Muscle of back (tissue), 11 donors: ENCODE results near the gene GPR37. TPM values are rescaled to one million over a fixed set of nuclear protein-coding genes. Genes with fewer than 3 reads are reported as not detected.

Source experiments
- DNase-seq, 3 donors: peaks; one replicate each; pipeline versions ENCODE4 v3.0.0 to v3.0.0-alpha.2; 2013
- polyA plus RNA-seq, 10 donors: library from polyadenylated mRNA; unstranded; fragments of 120-200 nt; gene quantifications; one replicate each; pipeline ENCODE4 v1.2.1, GENCODE V29; 2013; ENCODE audit not compliant: insufficient read length in 10 of 10

Gene GPR37
- polyA plus RNA-seq, 10 donors: 8.2 to 36.4 (median 22.0) TPM

DNA sequence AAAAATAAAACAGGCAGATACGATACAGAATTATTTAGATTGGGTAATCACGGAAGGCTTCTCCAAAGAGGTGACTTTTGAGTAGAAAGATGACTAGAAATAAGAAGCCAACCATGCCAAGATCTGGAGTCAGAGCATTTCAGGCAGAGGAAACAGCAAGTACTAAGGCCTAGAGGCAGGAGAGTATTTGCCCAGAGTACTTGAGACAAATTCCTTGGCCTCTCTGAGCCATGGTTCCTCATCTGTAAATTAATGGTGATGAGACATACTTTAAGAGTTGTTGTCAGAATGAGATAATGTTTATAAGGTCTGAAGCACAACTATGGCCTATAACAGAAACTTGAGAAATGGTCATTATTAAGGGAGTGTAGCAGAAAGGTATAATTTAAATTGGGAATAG is 15.8 kb upstream of the GPR37 start:
- DNase-seq: no peak

- no peak for DNase-seq
These were observed 15.0 kb upstream of the GPR37 start for GRCh38 chr7:124780608-124781007.

DNA sequence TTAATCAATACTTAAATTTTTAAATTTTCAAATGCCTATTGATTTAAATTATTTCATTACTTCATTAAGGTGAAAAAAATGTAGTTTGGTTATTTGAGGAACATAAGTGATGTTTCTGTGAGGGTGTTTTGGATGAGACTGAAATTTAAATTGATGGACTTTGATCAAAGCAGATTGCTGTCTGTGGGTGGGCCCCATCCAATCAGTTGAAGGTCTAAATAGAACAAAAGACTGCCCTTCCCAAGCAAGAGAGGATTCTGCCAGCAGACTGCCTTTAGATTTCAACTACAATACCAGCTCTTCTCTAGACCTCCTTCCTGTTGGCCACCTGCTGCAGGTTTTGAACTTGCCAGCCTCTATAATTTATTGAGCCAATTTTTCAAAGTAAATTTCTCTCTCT is 14.5 kb upstream of the GPR37 start:
- no peak for DNase-seq

DNA sequence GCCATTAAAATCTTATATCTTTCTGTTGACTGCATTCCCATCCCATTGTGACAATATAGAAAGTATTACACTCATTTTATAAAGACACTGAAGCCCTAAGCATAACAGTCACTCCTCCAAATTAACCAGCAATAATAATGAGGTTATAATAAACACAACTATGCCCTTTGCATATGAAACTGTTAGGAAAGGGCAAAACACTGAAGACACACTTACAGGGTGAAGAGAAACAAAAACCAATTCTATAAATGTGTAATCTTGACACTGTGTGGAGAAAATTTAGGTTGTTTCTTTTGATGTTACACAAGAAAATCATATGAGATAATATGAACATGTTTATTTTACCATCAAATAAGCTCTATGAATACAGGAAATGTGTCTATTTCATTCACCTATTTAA is 14.0 kb upstream of the GPR37 start:
- no peak for DNase-seq

DNA sequence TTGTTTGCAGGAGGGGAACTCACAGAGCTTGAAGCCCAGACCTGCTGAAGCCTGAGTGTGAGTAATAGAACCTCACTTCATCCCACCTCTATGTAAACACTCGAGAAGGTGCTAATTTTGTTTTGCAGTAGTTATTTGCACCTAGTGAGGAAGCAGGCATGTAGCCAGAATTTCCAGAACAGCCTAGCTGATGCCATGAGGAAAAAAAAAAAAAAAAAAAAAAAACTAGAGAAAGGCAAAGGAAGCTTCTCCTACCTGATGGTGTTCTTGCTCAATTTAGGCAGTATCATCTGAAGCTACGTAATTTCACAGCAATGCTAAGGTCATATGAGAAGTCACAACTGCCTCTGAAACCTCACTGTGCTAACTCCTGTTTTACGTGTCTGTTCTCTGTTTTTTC is 13.6 kb upstream of the GPR37 start:
- no peak for DNase-seq

- no peak for DNase-seq
These were observed 11.7 kb upstream of the GPR37 start for GRCh38 chr7:124777268-124777667.

DNA sequence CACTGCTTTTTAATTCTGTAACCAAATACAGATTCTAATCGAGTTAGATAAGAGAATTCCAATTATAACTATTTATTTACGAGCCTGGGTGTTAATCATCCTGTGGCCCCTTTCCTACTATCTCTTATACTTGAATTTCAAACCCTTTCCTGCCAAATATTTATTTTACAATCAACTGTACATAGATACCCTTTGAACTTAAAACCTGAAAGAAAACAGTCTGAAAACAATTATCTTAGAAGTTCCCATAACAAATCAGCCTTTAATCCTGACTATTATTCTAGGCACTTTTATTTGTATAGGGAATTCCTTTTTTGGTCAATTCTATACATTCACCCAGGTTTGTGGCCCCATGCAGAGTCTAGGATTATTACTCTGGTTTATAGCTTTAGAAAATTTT is 10.6 kb upstream of the GPR37 start:
- DNase-seq: no peak

DNA sequence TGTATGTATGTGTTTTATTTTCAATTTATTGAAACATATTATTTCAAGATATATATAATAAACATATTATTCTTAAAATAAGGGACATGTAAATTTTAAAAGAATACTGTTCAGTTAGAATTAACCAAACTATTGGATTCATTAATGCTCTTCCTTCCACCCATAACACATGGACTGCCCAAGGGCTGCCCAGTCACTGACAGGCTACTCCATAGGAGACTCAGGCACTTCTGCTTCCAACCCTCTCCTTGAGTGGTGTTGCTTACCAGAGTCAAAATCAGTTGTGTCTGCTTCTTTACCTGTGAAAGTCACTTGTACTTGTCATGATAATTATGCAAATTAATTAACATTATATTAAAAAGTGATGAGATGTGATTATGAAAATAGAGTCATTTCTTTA is 9.8 kb upstream of the GPR37 start:
- no peak for DNase-seq

DNA sequence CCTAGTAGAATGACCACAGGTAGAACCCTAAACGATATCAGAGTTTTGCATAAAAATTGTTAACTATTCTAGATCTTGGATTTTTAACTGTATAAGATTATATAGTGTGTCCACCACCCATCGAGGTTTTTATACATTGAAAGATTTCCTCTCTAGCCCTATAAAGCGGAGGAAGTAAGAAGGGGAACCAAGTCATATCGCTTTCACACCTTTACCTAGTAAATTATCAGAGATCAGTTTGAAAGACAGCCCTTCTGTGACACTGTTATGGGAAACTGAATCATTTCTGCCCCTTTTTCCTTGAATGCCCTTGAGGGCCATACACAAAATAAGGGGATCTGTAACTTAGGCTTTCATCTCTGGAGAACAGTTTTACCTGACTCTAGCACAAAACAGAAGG is 8.3 kb upstream of the GPR37 start:
- DNase-seq: no peak

DNA sequence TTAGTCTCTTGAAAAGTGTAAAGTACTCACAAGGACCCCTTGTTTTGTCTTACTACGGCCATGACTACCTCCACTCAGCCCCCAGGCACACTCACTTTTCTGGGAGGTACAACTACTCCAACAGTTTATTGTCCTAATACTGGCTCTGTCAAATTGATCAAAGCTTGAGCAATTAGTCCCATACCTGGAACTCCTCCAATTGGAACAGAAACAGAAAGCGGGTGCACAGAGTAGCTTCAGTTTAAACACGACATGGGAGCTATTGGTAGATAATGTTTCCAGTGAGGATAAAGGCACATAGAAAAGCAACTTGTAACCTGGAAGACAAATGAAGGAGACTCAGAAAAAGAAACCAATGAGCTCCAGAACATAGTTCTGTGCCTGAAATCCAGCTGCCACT is 7.7 kb upstream of the GPR37 start:
- DNase-seq: no peak

- no peak for DNase-seq
These were observed 3.5 kb upstream of the GPR37 start for GRCh38 chr7:124769136-124769535.

- no peak for DNase-seq
These were observed 2.9 kb upstream of the GPR37 start for GRCh38 chr7:124768525-124768924.

DNA sequence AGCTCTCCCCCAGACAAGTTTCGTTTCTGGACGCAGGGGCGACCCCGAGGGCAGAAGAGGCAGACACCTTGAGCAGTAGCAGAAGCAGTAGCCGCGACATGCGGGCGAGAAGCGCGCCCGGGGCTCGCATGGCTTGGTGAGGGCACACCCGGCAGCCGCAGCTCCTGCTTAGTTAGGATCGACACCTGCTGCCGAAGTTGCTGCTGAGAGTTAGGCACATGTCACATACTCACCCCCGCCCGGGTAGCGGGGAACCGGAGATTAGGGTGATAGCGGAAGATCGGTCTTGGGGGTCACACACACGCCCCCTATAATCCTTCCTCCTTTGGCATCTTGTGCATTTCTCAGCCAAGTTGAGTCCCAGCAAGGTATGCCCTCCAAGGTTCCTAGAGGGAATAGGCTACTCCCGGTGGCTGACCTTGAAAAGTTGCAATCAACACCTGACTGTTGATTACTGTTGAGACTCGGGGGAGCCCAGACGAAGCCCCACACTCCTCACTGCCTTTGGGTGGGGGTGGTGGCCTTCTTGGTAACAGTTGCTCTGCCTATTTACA is 668 bp downstream of the GPR37 start:
- peak in 1 of 3 donors; percentile 30 for DNase-seq

GRCh38 chr7:124764051-124764846 is 1.3 kb downstream of the GPR37 start:
- no peak for DNase-seq

DNA sequence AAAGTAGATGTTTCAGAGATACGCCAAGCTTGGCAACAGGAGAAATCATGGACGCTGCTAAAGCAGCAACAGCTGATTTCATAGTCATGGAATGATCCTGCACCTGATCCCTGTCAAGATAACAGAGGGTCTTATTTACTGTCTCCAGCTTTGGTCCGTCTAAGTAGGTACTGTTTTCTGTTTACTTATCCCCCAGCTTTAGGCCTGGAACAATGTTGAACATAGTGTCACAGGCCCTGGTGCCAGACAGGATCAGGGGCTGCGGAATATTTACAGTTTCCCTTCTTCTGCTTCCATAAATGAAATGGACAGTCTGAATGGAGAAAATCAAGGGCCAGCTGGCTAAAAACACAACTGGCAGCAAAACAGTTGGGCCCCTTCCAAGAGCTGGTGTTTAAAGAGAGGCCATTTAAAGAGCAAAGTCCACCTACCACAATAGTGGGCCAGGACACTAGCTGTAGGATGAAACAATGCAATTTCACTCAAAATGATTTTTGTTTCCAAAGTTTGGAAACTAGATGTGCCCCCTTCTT is 2.9 kb downstream of the GPR37 start:
- DNase-seq: peak in 2 of 3 donors; percentile 21 to 31

DNA sequence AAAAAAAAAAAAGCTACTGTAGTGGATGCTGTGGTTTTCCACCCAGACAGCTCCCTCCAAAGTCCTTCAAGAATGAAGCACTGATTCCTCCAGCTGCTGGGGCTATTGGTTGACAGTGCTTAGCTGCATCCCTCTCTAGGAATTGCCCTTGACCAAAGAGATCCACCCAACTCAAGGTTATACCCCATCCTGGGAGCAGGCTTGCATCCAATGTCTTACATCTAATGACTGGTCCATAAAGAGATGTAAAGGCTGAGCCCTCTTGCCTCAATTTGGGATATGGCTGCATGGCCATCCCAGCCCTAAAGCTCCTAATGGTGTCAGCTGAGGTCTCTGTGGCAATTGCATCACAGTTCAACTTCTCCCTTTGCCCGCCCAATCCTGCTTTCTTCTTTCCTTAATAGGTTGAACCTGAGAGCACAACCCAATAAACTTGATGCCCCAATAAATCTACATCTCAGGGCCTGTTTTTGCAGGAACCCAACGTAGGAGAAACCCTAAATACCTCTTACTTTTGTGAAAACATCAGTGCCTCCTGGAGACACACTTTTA is 4.4 kb downstream of the GPR37 start:
- no peak for DNase-seq

GRCh38 chr7:124758327-124758726 is 7.3 kb downstream of the GPR37 start:
- no peak for DNase-seq

DNA sequence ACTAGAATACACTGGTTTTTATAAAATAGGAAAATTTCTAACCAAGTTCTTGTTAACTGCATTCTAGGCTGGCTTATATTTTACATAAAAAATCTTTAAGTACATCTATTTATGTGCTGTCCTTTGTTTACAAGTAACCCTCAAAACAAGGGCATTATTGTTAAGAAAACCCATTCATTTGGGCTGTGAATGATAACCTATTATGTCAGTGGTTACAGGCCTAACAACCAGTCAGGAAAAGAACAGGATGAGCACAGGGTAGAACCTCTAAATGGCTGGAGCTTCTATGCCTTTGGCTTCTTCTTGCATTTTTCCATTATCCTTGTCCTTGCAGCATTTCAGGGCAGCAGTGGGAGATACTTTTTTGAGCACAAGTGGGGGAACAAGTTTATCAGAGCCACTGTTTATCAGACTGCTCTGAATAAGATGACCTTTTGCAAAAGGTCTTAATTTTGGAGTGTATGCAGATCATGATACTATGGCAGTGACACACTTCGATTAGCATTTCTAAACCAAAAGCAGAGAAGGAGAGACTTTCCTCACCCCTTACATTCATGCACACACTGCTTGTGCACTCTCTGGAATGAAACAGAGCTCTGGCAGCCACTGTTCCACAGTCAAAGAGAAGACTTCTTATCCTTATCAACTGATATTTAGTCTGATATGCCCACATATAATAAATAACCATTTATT is 10.9 kb downstream of the GPR37 start:
- DNase-seq: no peak

- DNase-seq: peak in 1 of 3 donors; percentile 15
These were observed 13.3 kb downstream of the GPR37 start for GRCh38 chr7:124752310-124752709.

- no peak for DNase-seq
These were observed 14.6 kb downstream of the GPR37 start for GRCh38 chr7:124751027-124751426.

DNA sequence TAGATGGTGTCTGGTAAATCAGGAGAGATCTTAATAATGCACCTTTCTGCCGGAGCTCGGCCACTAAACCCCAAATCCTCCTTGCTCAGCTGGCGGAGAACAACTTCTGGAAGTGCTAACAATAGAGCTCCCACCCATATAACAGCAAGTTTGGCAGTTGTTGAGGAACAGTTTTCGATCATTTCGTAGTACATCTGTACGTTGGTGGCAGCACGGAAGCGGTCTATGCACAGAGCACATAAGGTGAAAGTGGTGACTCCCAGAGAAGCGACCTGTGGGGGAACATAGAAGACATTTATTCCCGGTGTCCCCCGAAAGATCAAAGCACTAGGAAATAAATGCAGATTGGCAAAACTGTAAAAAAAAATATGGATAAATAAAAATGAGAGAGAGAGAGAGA is 18.5 kb downstream of the GPR37 start:
- DNase-seq: no peak

DNA sequence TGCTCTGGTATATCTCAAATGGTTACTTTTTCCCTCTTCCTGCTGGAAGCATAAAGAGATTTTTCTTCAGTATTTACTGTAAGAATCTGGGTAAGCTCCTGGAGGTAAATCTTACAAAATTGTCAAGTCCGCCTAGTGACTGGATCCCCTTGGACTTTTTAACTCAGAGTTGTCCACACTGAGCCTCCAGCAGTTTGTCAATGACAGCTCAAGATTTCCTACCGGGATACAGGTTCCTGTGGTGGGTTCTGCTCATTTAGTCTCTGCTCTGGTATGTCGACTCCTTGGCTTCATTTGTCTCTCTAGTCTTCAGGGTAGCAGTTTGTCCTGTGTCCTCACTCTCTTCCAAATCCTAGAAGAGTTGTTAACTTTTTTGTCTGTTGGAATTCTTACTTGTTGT is 27.0 kb downstream of the GPR37 start:
- no peak for DNase-seq
